H9 (cell line): ENCODE measurements around the gene TRPM3. TPM values are rescaled to one million over a fixed set of nuclear protein-coding genes. Genes with fewer than 3 reads are reported as not detected.

Experiments
- DNase-seq: peaks from one replicate; pipeline ENCODE4 v3.0.0-alpha.2; 2017
- H2AFZ ChIP-seq: one replicate; pipeline ENCODE4 v1.6.1; 2013; ENCODE audit warnings: mild to moderate bottlenecking, low read length, control low read depth, moderate library complexity
- H2AK5ac ChIP-seq: 2 replicates; pipeline ENCODE4 v1.6.1; 2013; ENCODE audit warnings: low read length, control low read depth, mixed read lengths; ENCODE audit not compliant: insufficient read length
- H2BK120ac ChIP-seq: one replicate; pipeline ENCODE4 v1.6.1; 2013; ENCODE audit warnings: low read depth, mild to moderate bottlenecking, low read length, control low read depth, inconsistent platforms; ENCODE audit not compliant: poor library complexity, severe bottlenecking
- H2BK12ac ChIP-seq: 2 replicates; pipeline ENCODE4 v1.6.1; 2013; ENCODE audit warnings: low read length, control low read depth, mixed read lengths, low read depth; ENCODE audit not compliant: insufficient read length
- H2BK15ac ChIP-seq: 2 replicates; pipeline ENCODE4 v1.6.1; 2013; ENCODE audit warnings: low read depth, low read length, control low read depth
- H2BK20ac ChIP-seq: one replicate; pipeline ENCODE4 v1.6.1; 2013; ENCODE audit warnings: low read depth, mild to moderate bottlenecking, low read length, control low read depth, inconsistent platforms; ENCODE audit not compliant: poor library complexity, severe bottlenecking
- H2BK5ac ChIP-seq: 2 replicates; pipeline ENCODE4 v1.6.1; 2013; ENCODE audit warnings: low read length, control low read depth, mixed read lengths; ENCODE audit not compliant: insufficient read length
- H3K14ac ChIP-seq: 2 replicates; pipeline ENCODE4 v1.6.1; 2013; ENCODE audit warnings: low read length, control low read depth; ENCODE audit not compliant: insufficient read depth
- H3K18ac ChIP-seq: 2 replicates; pipeline ENCODE4 v1.6.1; 2013; ENCODE audit warnings: low read depth, mild to moderate bottlenecking, mixed read lengths, low read length, control low read depth; ENCODE audit not compliant: insufficient read length
- H3K23ac ChIP-seq: 2 replicates; pipeline ENCODE4 v1.6.1; 2013; ENCODE audit warnings: low read length, control low read depth, mixed read lengths, low read depth; ENCODE audit not compliant: insufficient read length
- H3K23me2 ChIP-seq: 2 replicates; pipeline ENCODE4 v1.6.1; 2013; ENCODE audit warnings: low read depth, mild to moderate bottlenecking, mixed read lengths, low read length, control low read depth; ENCODE audit not compliant: insufficient read length, poor library complexity, severe bottlenecking
- H3K27ac ChIP-seq: 2 replicates; pipeline ENCODE4 v1.5.1; 2013; ENCODE audit warnings: low read length, control low read depth, mixed read lengths, low read depth; ENCODE audit not compliant: insufficient read length
- H3K27me3 ChIP-seq: 2 replicates; pipeline ENCODE4 v1.6.1; 2013; ENCODE audit warnings: low read length, control low read depth, inconsistent platforms; ENCODE audit not compliant: insufficient read depth
- H3K4ac ChIP-seq: 2 replicates; pipeline ENCODE4 v1.6.1; 2013; ENCODE audit warnings: low read depth, mild to moderate bottlenecking, control low read depth, inconsistent platforms, low read length, moderate library complexity
- H3K4me1 ChIP-seq: 2 replicates; pipeline ENCODE4 v1.6.1; 2013; ENCODE audit warnings: low read length, control low read depth, inconsistent platforms; ENCODE audit not compliant: insufficient read depth
- H3K4me2 ChIP-seq: 2 replicates; pipeline ENCODE4 v1.6.1; 2013; ENCODE audit warnings: low read length, control low read depth, mixed read lengths; ENCODE audit not compliant: insufficient read length, insufficient read depth
- H3K56ac ChIP-seq: 2 replicates; pipeline ENCODE4 v1.6.1; 2013; ENCODE audit warnings: low read depth, mild to moderate bottlenecking, mixed read lengths, low read length, control low read depth; ENCODE audit not compliant: insufficient read length
- H3K79me1 ChIP-seq: 2 replicates; pipeline ENCODE4 v1.6.1; 2013; ENCODE audit warnings: low read depth, mild to moderate bottlenecking, moderate library complexity, low read length, control low read depth, inconsistent platforms; ENCODE audit not compliant: insufficient read depth, poor library complexity, severe bottlenecking
- H3K79me2 ChIP-seq: 2 replicates; pipeline ENCODE4 v1.6.1; 2013; ENCODE audit warnings: low read length, control low read depth, inconsistent platforms; ENCODE audit not compliant: insufficient read depth
- H3K9ac ChIP-seq: 2 replicates; pipeline ENCODE4 v1.6.1; 2013; ENCODE audit warnings: low read length, control low read depth, mixed read lengths; ENCODE audit not compliant: insufficient read length; ENCODE audit errors: extremely low read depth
- H3K9me3 ChIP-seq: one replicate; pipeline ENCODE4 v1.6.1; 2013; ENCODE audit warnings: low read depth, low read length, inconsistent platforms; ENCODE audit not compliant: control insufficient read depth
- H3T11ph ChIP-seq: one replicate; pipeline ENCODE4 v1.6.1; 2013; ENCODE audit warnings: mild to moderate bottlenecking, low read length, control low read depth, inconsistent platforms
- H4K20me1 ChIP-seq: one replicate; pipeline ENCODE4 v1.6.1; 2013; ENCODE audit not compliant: control insufficient read depth, insufficient read length, insufficient read depth
- H4K5ac ChIP-seq: 2 replicates; pipeline ENCODE4 v1.6.1; 2013; ENCODE audit warnings: low read depth, mild to moderate bottlenecking, mixed read lengths, low read length, control low read depth; ENCODE audit not compliant: insufficient read length
- H4K8ac ChIP-seq: replicated peaks from 2 replicates; pipeline ENCODE4 v1.6.1; 2013; ENCODE audit warnings: low read length, control low read depth, mixed read lengths, low read depth; ENCODE audit not compliant: insufficient read length
- H4K91ac ChIP-seq: 2 replicates; pipeline ENCODE4 v1.6.1; 2013; ENCODE audit warnings: low read depth, mild to moderate bottlenecking, moderate library complexity, mixed read lengths, low read length, control low read depth; ENCODE audit not compliant: insufficient read length
- H3K27ac Mint-ChIP-seq, 3 experiments: 2 replicates in 2 of 3; 3 replicates in 1 of 3; pipeline ENCODE4 v1.8.0; 2020 to 2021; ENCODE audit warnings: mixed read lengths in 3 of 3, mild to moderate bottlenecking in 1 of 3, moderate library complexity in 1 of 3
- H3K27me3 Mint-ChIP-seq: 2 replicates; pipeline ENCODE4 v1.8.0; 2021; ENCODE audit warnings: low read depth, mild to moderate bottlenecking, moderate library complexity, mixed read lengths
- H3K36me3 Mint-ChIP-seq, 3 experiments: 2 replicates in 2 of 3; 3 replicates in 1 of 3; pipeline ENCODE4 v1.8.0; 2020 to 2021; ENCODE audit warnings: low read depth in 3 of 3, mixed read lengths in 3 of 3; ENCODE audit not compliant: insufficient read depth in 1 of 3
- H3K4me1 Mint-ChIP-seq, 2 experiments: 2 replicates each; pipeline ENCODE4 v1.8.0; 2020; ENCODE audit warnings: mixed read lengths in 2 of 2
- H3K4me3 Mint-ChIP-seq, 2 experiments: 2 replicates in 1 of 2; 3 replicates in 1 of 2; pipeline ENCODE4 v1.8.0; 2020 to 2021; ENCODE audit warnings: mild to moderate bottlenecking in 2 of 2, mixed read lengths in 2 of 2, moderate library complexity in 1 of 2
- H3K9me3 Mint-ChIP-seq, 2 experiments: 2 replicates in 1 of 2; 3 replicates in 1 of 2; pipeline ENCODE4 v1.8.0; 2020; ENCODE audit warnings: mild to moderate bottlenecking in 2 of 2, mixed read lengths in 2 of 2, moderate library complexity in 1 of 2
- WGBS: extraction: QIAGEN DNeasy Blood & Tissue Kit; methylation state at CpG from one replicate; pipeline ENCODE4 v1.1.7; 2013; ENCODE audit warnings: missing lambda C conversion rate, low lambda C conversion rate, mixed read lengths; ENCODE audit not compliant: insufficient read length; ENCODE audit errors: extremely low coverage; 5-methylcytosine and 5-hydroxymethylcytosine counted together
- total RNA-seq: library from RNA; stranded (reverse); gene quantifications from 2 replicates; pipeline ENCODE4 v1.2.1, GENCODE V29; 2021
- TF ChIP-seq, protein P1 (sequence below): fragments of 200-600 bp; sonication (generic); conservative IDR thresholded peaks from 3 replicates; pipeline ENCODE4 v1.8.0; 2021; ENCODE audit warnings: antibody characterized with exemption, mild to moderate bottlenecking

The TRPM3 gene
- total RNA-seq, 1 experiment from 2014 or later, result 10.3 TPM

DNA sequence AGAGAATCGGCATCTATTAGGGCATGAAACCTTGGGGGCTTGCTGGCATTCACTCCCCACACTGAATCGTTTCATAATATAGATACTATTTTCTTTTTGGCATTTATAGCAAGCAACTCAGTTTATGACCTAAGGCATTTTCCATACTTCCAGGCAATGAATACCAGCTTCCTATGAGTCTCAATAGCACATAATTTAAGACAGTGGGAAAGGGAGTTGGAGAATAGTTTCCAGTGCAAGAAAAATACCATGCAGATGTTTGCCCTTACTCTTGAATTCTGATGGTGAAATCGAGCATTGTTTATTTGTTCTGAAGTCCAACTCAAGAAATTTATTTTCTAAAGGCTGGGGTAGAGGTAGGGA, 531.1 kb downstream of the TRPM3 start:
- no peak overlapping the region for H3T11ph ChIP-seq
- H3K27ac ChIP-seq, result no peak overlapping the region
- H2BK12ac ChIP-seq, result no peak overlapping the region
- no peak overlapping the region for H4K5ac ChIP-seq
- H3K4me1 ChIP-seq, result no peaks in the 10 kb centered on the region
- no peak overlapping the region for H2BK5ac ChIP-seq
- no peaks in the 10 kb centered on the region for H4K20me1 ChIP-seq
- H3K9ac ChIP-seq, result no peak overlapping the region
- no peak overlapping the region for H4K91ac ChIP-seq
- Mint-ChIP-seq H3K9me3 (no peaks in the 10 kb centered on the region), H3K4me3 (no peak overlapping the region), H3K27ac (no peak overlapping the region), H3K36me3 (no peaks in the 10 kb centered on the region), H3K4me1 (peaks cover 3 to 7% of the 10 kb centered on the region in 2 experiments; a peak in 3 of 4 replicates), H3K27me3 (no peaks in the 10 kb centered on the region)
- H2AFZ ChIP-seq, result no peak overlapping the region
- H2BK120ac ChIP-seq, result no peak overlapping the region
- H2BK15ac ChIP-seq, result no peak overlapping the region
- no peaks in the 10 kb centered on the region for H3K79me1 ChIP-seq
- no peak overlapping the region for H2BK20ac ChIP-seq
- no peak overlapping the region for H3K18ac ChIP-seq
- WGBS, result no CpG with 5 or more reads among the region's 3 CpGs
- no peak overlapping the region for H3K14ac ChIP-seq
- DNase-seq, result no peak
- H2AK5ac ChIP-seq, result no peak overlapping the region
- TF ChIP-seq, protein P1, sequence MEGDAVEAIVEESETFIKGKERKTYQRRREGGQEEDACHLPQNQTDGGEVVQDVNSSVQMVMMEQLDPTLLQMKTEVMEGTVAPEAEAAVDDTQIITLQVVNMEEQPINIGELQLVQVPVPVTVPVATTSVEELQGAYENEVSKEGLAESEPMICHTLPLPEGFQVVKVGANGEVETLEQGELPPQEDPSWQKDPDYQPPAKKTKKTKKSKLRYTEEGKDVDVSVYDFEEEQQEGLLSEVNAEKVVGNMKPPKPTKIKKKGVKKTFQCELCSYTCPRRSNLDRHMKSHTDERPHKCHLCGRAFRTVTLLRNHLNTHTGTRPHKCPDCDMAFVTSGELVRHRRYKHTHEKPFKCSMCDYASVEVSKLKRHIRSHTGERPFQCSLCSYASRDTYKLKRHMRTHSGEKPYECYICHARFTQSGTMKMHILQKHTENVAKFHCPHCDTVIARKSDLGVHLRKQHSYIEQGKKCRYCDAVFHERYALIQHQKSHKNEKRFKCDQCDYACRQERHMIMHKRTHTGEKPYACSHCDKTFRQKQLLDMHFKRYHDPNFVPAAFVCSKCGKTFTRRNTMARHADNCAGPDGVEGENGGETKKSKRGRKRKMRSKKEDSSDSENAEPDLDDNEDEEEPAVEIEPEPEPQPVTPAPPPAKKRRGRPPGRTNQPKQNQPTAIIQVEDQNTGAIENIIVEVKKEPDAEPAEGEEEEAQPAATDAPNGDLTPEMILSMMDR, result no peak
- no peak overlapping the region for H4K8ac ChIP-seq
- no peaks in the 10 kb centered on the region for H3K23me2 ChIP-seq
- H3K23ac ChIP-seq, result no peak overlapping the region
- H3K56ac ChIP-seq, result no peak overlapping the region
- no peak overlapping the region for H3K4me2 ChIP-seq
- no peak overlapping the region for H3K4ac ChIP-seq
- H3K27me3 ChIP-seq, result no peaks in the 10 kb centered on the region
- no peaks in the 10 kb centered on the region for H3K79me2 ChIP-seq
- H3K9me3 ChIP-seq, result no peaks in the 10 kb centered on the region
